HEK293T (cell line): ENCODE results near the gene CDCP1.

ENCODE experiments used
- BHLHE40 ChIP-seq: fragments of 450-650 bp; IDR thresholded peaks from 2 replicates; pipeline ENCODE4 v1.6.1; 2016; ENCODE audit warnings: mild to moderate bottlenecking, moderate library complexity, borderline replicate concordance
- CTBP1 ChIP-seq: fragments of 450-650 bp; IDR thresholded peaks from 2 replicates; pipeline ENCODE4 v1.6.1; 2016; ENCODE audit warnings: borderline replicate concordance
- ELF4 ChIP-seq: fragments of 450-650 bp; IDR thresholded peaks from 2 replicates; pipeline ENCODE4 v1.6.1; 2017; ENCODE audit warnings: antibody characterized with exemption
- FOXK2 ChIP-seq: fragments of 450-650 bp; IDR thresholded peaks from 2 replicates; pipeline ENCODE4 v1.6.1; 2016; ENCODE audit warnings: mild to moderate bottlenecking
- FOXM1 ChIP-seq: fragments of 450-650 bp; IDR thresholded peaks from 2 replicates; pipeline ENCODE4 v1.6.1; 2017; ENCODE audit warnings: mild to moderate bottlenecking, borderline replicate concordance
- HDGF ChIP-seq: fragments of 450-650 bp; IDR thresholded peaks from 2 replicates; pipeline ENCODE4 v1.6.1; 2017; ENCODE audit warnings: antibody characterized with exemption, borderline replicate concordance
- L3MBTL2 ChIP-seq: fragments of 450-650 bp; conservative IDR thresholded peaks from 2 replicates; pipeline ENCODE4 v1.6.1; 2016; ENCODE audit warnings: mild to moderate bottlenecking
- LEF1 ChIP-seq: fragments of 450-650 bp; IDR thresholded peaks from 2 replicates; pipeline ENCODE4 v1.6.1; 2017; ENCODE audit warnings: mild to moderate bottlenecking, borderline replicate concordance
- NFRKB ChIP-seq: fragments of 450-650 bp; IDR thresholded peaks from 2 replicates; pipeline ENCODE4 v1.6.1; 2016; ENCODE audit warnings: mild to moderate bottlenecking, moderate library complexity
- PKNOX1 ChIP-seq: fragments of 450-650 bp; IDR thresholded peaks from 2 replicates; pipeline ENCODE4 v1.6.1; 2016
- SP1 ChIP-seq: fragments of 450-650 bp; IDR thresholded peaks from 2 replicates; pipeline ENCODE4 v1.6.1; 2017
- SUZ12 ChIP-seq: fragments of 450-650 bp; IDR thresholded peaks from 2 replicates; pipeline ENCODE4 v1.6.1; 2016; ENCODE audit warnings: mild to moderate bottlenecking
- TARDBP ChIP-seq: fragments of 450-650 bp; IDR thresholded peaks from 2 replicates; pipeline ENCODE4 v1.6.1; 2016
- ZNF384 ChIP-seq: fragments of 450-650 bp; IDR thresholded peaks from 2 replicates; pipeline ENCODE4 v1.6.1; 2016

- no peak for TF ChIP-seq FOXM1
- no peak for TF ChIP-seq SUZ12
- TF ChIP-seq L3MBTL2 = no peak
- no peak for TF ChIP-seq HDGF
- no peak for TF ChIP-seq ZNF384
- no peak for TF ChIP-seq PKNOX1
- no peak for TF ChIP-seq FOXK2
- TF ChIP-seq TARDBP = no peak
- no peak for TF ChIP-seq CTBP1
- no peak for TF ChIP-seq ELF4
- TF ChIP-seq BHLHE40 = no peak
- TF ChIP-seq SP1 = no peak
- no peak for TF ChIP-seq NFRKB
- TF ChIP-seq LEF1 = no peak
Observed at GRCh38 chr3:45105855-45106671, 40.1 kb downstream of the CDCP1 start.
